Neural progenitor cell (in vitro differentiated cells): ENCODE measurements around the gene GCC1. TPM values are rescaled to one million over a fixed set of nuclear protein-coding genes. Genes with fewer than 3 reads are reported as not detected.
"Not testable (repeated sequence)": the region's sequence is repeated elsewhere in the genome, so short reads cannot be mapped to it uniquely, and the experiment has no call there.

Experiments
- DNase-seq: peaks from one replicate; pipeline ENCODE4 v3.0.0-alpha.2; 2016; ENCODE audit warnings: low spot score
- H2AFZ ChIP-seq: fragments of 200-600 bp; sonication (generic); replicated peaks from 2 replicates; pipeline ENCODE4 v1.6.1; 2016; ENCODE audit warnings: antibody characterized with exemption
- H3F3A ChIP-seq: fragments of 200-600 bp; sonication (generic); 2 replicates; pipeline ENCODE4 v1.6.1; 2016; ENCODE audit warnings: antibody characterized with exemption, low read depth
- H3K27ac ChIP-seq: fragments of 200-600 bp; sonication (generic); 2 replicates; pipeline ENCODE4 v1.5.1; 2016; ENCODE audit warnings: mild to moderate bottlenecking
- H3K27me3 ChIP-seq: fragments of 200-600 bp; sonication (generic); 2 replicates; pipeline ENCODE4 v1.6.1; 2016; ENCODE audit warnings: mild to moderate bottlenecking, moderate library complexity
- H3K36me3 ChIP-seq: fragments of 200-600 bp; sonication (generic); 2 replicates; pipeline ENCODE4 v1.5.1; 2016
- H3K4me1 ChIP-seq: fragments of 200-600 bp; sonication (generic); 2 replicates; pipeline ENCODE4 v1.6.1; 2016; ENCODE audit warnings: mixed run types
- H3K4me2 ChIP-seq: fragments of 200-600 bp; sonication (generic); 2 replicates; pipeline ENCODE4 v1.6.1; 2016
- H3K4me3 ChIP-seq: fragments of 200-600 bp; sonication (generic); 2 replicates; pipeline ENCODE4 v1.5.1; 2016
- H3K79me2 ChIP-seq: fragments of 200-600 bp; sonication (generic); 2 replicates; pipeline ENCODE4 v1.6.1; 2016; ENCODE audit warnings: low read depth
- H3K9ac ChIP-seq: fragments of 200-600 bp; sonication (generic); 2 replicates; pipeline ENCODE4 v1.6.1; 2016
- H3K9me3 ChIP-seq: fragments of 200-600 bp; sonication (generic); 2 replicates; pipeline ENCODE4 v1.5.1; 2016; ENCODE audit warnings: low read depth
- H4K20me1 ChIP-seq: fragments of 200-600 bp; sonication (generic); 2 replicates; pipeline ENCODE4 v1.6.1; 2016; ENCODE audit warnings: low read depth
- H3K27ac Mint-ChIP-seq: 3 replicates; pipeline ENCODE4 v1.8.0; 2021; ENCODE audit warnings: mixed read lengths
- H3K27me3 Mint-ChIP-seq: 2 replicates; pipeline ENCODE4 v1.8.0; 2022; ENCODE audit warnings: low read depth, mild to moderate bottlenecking, inconsistent platforms, moderate library complexity, mixed read lengths; ENCODE audit not compliant: insufficient read depth
- H3K36me3 Mint-ChIP-seq: 3 replicates; pipeline ENCODE4 v1.8.0; 2021; ENCODE audit warnings: mixed read lengths
- H3K4me1 Mint-ChIP-seq: 3 replicates; pipeline ENCODE4 v1.8.0; 2021; ENCODE audit warnings: mixed read lengths
- H3K4me3 Mint-ChIP-seq: 3 replicates; pipeline ENCODE4 v1.8.0; 2021; ENCODE audit warnings: mild to moderate bottlenecking, moderate library complexity, mixed read lengths
- H3K9me3 Mint-ChIP-seq: 3 replicates; pipeline ENCODE4 v1.8.0; 2020; ENCODE audit warnings: mixed read lengths
- CTCF ChIP-seq: fragments of 200-600 bp; sonication (generic); IDR thresholded peaks from 2 replicates; pipeline ENCODE4 v1.5.1; 2017; ENCODE audit warnings: antibody characterized with exemption, mild to moderate bottlenecking
- EZH2 ChIP-seq: fragments of 200-600 bp; sonication (generic); IDR thresholded peaks from 2 replicates; pipeline ENCODE4 v1.6.1; 2017; ENCODE audit warnings: antibody characterized with exemption, mild to moderate bottlenecking, moderate library complexity
- EZH2phosphoT487 ChIP-seq: fragments of 200-600 bp; sonication (generic); IDR thresholded peaks from 2 replicates; pipeline ENCODE4 v1.6.1; 2017; ENCODE audit warnings: antibody characterized with exemption
- total RNA-seq: library from RNA; depleted of rRNA; stranded (reverse); fragments of >200 nt; gene quantifications from 2 replicates; pipeline ENCODE4 v1.2.3, GENCODE V29; 2015; ENCODE audit warnings: low replicate concordance

GCC1 gene
- total RNA-seq, 1 donor from 2014 or later: 7.1 TPM

GRCh38 chr7:127578711-127579275, 6.6 kb downstream of the GCC1 start:
- H3K27me3 Mint-ChIP-seq: peaks cover 3% of the 10 kb centered on the region

GRCh38 chr7:127578036-127578684, 7.2 kb downstream of the GCC1 start:
- peak; percentile 47 for DNase-seq
- H3K27ac Mint-ChIP-seq: no peak overlapping the region
- H3K4me1 ChIP-seq: no peaks in the 10 kb centered on the region
- peaks cover 7% of the 10 kb centered on the region for H3K36me3 Mint-ChIP-seq
- H3K4me2 ChIP-seq: no peak overlapping the region
- H3F3A ChIP-seq: no peaks in the 10 kb centered on the region
- no peaks in the 10 kb centered on the region for H3K9me3 Mint-ChIP-seq
- H3K27me3 Mint-ChIP-seq: no peaks in the 10 kb centered on the region
- no peak overlapping the region for H3K27ac ChIP-seq
- TF ChIP-seq EZH2: no peak
- TF ChIP-seq EZH2phosphoT487: no peak
- peak; percentile 49 for TF ChIP-seq CTCF
- no peak overlapping the region for H2AFZ ChIP-seq
- no peak overlapping the region for H3K9ac ChIP-seq
- H3K4me1 Mint-ChIP-seq: no peaks in the 10 kb centered on the region
- no peak overlapping the region for H3K4me3 Mint-ChIP-seq
- no peaks in the 10 kb centered on the region for H3K9me3 ChIP-seq
- H3K4me3 ChIP-seq: no peak overlapping the region
- peaks cover 9% of the 10 kb centered on the region for H4K20me1 ChIP-seq
- peaks cover under 1% of the 10 kb centered on the region for H3K79me2 ChIP-seq
- no peaks in the 10 kb centered on the region for H3K36me3 ChIP-seq
- H3K27me3 ChIP-seq: no peaks in the 10 kb centered on the region

More at GRCh38 chr7:127578711-127579275, 6.6 kb downstream of the GCC1 start:
- no peak overlapping the region for H3K9ac ChIP-seq
- no peaks in the 10 kb centered on the region for H3K27me3 ChIP-seq
- no peak overlapping the region for H3K4me2 ChIP-seq
- Mint-ChIP-seq H3K9me3 (no peaks in the 10 kb centered on the region), H3K4me3 (no peak overlapping the region), H3K27ac (no peak overlapping the region), H3K4me1 (peaks cover 5% of the 10 kb centered on the region), H3K36me3 (peaks cover 8% of the 10 kb centered on the region)
- no peak for TF ChIP-seq EZH2phosphoT487
- TF ChIP-seq CTCF: no peak
- TF ChIP-seq EZH2: no peak
- DNase-seq: no peak
- no peaks in the 10 kb centered on the region for H3K4me1 ChIP-seq
- no peak overlapping the region for H3K27ac ChIP-seq
- no peaks in the 10 kb centered on the region for H3K9me3 ChIP-seq
- no peak overlapping the region for H2AFZ ChIP-seq
- peaks cover 13% of the 10 kb centered on the region for H4K20me1 ChIP-seq
- no peaks in the 10 kb centered on the region for H3K36me3 ChIP-seq
- no peaks in the 10 kb centered on the region for H3F3A ChIP-seq
- H3K79me2 ChIP-seq: peaks cover 7% of the 10 kb centered on the region
- H3K4me3 ChIP-seq: no peak overlapping the region

- Mint-ChIP-seq H3K9me3 (no peaks in the 10 kb centered on the region), H3K27me3 (no peaks in the 10 kb centered on the region), H3K36me3 (no peaks in the 10 kb centered on the region), H3K4me3 (no peak overlapping the region), H3K27ac (no peak overlapping the region), H3K4me1 (no peaks in the 10 kb centered on the region)
- no peak overlapping the region for H3K9ac ChIP-seq
- no peaks in the 10 kb centered on the region for H3K36me3 ChIP-seq
- H3K4me1 ChIP-seq: no peaks in the 10 kb centered on the region
- no peak overlapping the region for H3K4me3 ChIP-seq
- H3K27ac ChIP-seq: no peak overlapping the region
- no peaks in the 10 kb centered on the region for H3F3A ChIP-seq
- H2AFZ ChIP-seq: no peak overlapping the region
- H4K20me1 ChIP-seq: no peaks in the 10 kb centered on the region
- no peak for DNase-seq
- no peaks in the 10 kb centered on the region for H3K27me3 ChIP-seq
- no peaks in the 10 kb centered on the region for H3K79me2 ChIP-seq
- no peaks in the 10 kb centered on the region for H3K9me3 ChIP-seq
- no peak for TF ChIP-seq CTCF
- TF ChIP-seq EZH2: no peak
- no peak for TF ChIP-seq EZH2phosphoT487
- H3K4me2 ChIP-seq: no peak overlapping the region
Measured at GRCh38 chr7:127571741-127572505, 13.5 kb downstream of the GCC1 start.

- not testable (repeated sequence) for H3K4me1 ChIP-seq, H2AFZ ChIP-seq, H3K4me3 Mint-ChIP-seq, H3K27ac Mint-ChIP-seq, H3K36me3 ChIP-seq, H3K4me2 ChIP-seq, H3K27ac ChIP-seq, H3K27me3 Mint-ChIP-seq, H3K9me3 ChIP-seq, H3K9ac ChIP-seq, H3F3A ChIP-seq, H3K4me3 ChIP-seq, H3K27me3 ChIP-seq, H3K79me2 ChIP-seq, DNase-seq, H3K9me3 Mint-ChIP-seq, H3K36me3 Mint-ChIP-seq, H3K4me1 Mint-ChIP-seq, H4K20me1 ChIP-seq
Measured at GRCh38 chr7:127568034-127568433, 17.4 kb downstream of the GCC1 start.
